H9 (cell line): Measurements from ENCODE around the gene MGAT5. TPM values are rescaled to one million over a fixed set of nuclear protein-coding genes. Genes with fewer than 3 reads are reported as not detected.

ENCODE experiments used
- DNase-seq: peaks from one replicate; pipeline ENCODE4 v3.0.0-alpha.2; 2017
- H2AFZ ChIP-seq: one replicate; pipeline ENCODE4 v1.6.1; 2013; ENCODE audit warnings: mild to moderate bottlenecking, low read length, control low read depth, moderate library complexity
- H2AK5ac ChIP-seq: 2 replicates; pipeline ENCODE4 v1.6.1; 2013; ENCODE audit warnings: low read length, control low read depth, mixed read lengths; ENCODE audit not compliant: insufficient read length
- H2BK120ac ChIP-seq: one replicate; pipeline ENCODE4 v1.6.1; 2013; ENCODE audit warnings: low read depth, mild to moderate bottlenecking, low read length, control low read depth, inconsistent platforms; ENCODE audit not compliant: poor library complexity, severe bottlenecking
- H2BK12ac ChIP-seq: 2 replicates; pipeline ENCODE4 v1.6.1; 2013; ENCODE audit warnings: low read length, control low read depth, mixed read lengths, low read depth; ENCODE audit not compliant: insufficient read length
- H2BK15ac ChIP-seq: 2 replicates; pipeline ENCODE4 v1.6.1; 2013; ENCODE audit warnings: low read depth, low read length, control low read depth
- H2BK20ac ChIP-seq: one replicate; pipeline ENCODE4 v1.6.1; 2013; ENCODE audit warnings: low read depth, mild to moderate bottlenecking, low read length, control low read depth, inconsistent platforms; ENCODE audit not compliant: poor library complexity, severe bottlenecking
- H2BK5ac ChIP-seq: 2 replicates; pipeline ENCODE4 v1.6.1; 2013; ENCODE audit warnings: low read length, control low read depth, mixed read lengths; ENCODE audit not compliant: insufficient read length
- H3K14ac ChIP-seq: 2 replicates; pipeline ENCODE4 v1.6.1; 2013; ENCODE audit warnings: low read length, control low read depth; ENCODE audit not compliant: insufficient read depth
- H3K18ac ChIP-seq: 2 replicates; pipeline ENCODE4 v1.6.1; 2013; ENCODE audit warnings: low read depth, mild to moderate bottlenecking, mixed read lengths, low read length, control low read depth; ENCODE audit not compliant: insufficient read length
- H3K23ac ChIP-seq: 2 replicates; pipeline ENCODE4 v1.6.1; 2013; ENCODE audit warnings: low read length, control low read depth, mixed read lengths, low read depth; ENCODE audit not compliant: insufficient read length
- H3K23me2 ChIP-seq: 2 replicates; pipeline ENCODE4 v1.6.1; 2013; ENCODE audit warnings: low read depth, mild to moderate bottlenecking, mixed read lengths, low read length, control low read depth; ENCODE audit not compliant: insufficient read length, poor library complexity, severe bottlenecking
- H3K27ac ChIP-seq: 2 replicates; pipeline ENCODE4 v1.5.1; 2013; ENCODE audit warnings: low read length, control low read depth, mixed read lengths, low read depth; ENCODE audit not compliant: insufficient read length
- H3K27me3 ChIP-seq: 2 replicates; pipeline ENCODE4 v1.6.1; 2013; ENCODE audit warnings: low read length, control low read depth, inconsistent platforms; ENCODE audit not compliant: insufficient read depth
- H3K4ac ChIP-seq: 2 replicates; pipeline ENCODE4 v1.6.1; 2013; ENCODE audit warnings: low read depth, mild to moderate bottlenecking, control low read depth, inconsistent platforms, low read length, moderate library complexity
- H3K4me1 ChIP-seq: 2 replicates; pipeline ENCODE4 v1.6.1; 2013; ENCODE audit warnings: low read length, control low read depth, inconsistent platforms; ENCODE audit not compliant: insufficient read depth
- H3K4me2 ChIP-seq: 2 replicates; pipeline ENCODE4 v1.6.1; 2013; ENCODE audit warnings: low read length, control low read depth, mixed read lengths; ENCODE audit not compliant: insufficient read length, insufficient read depth
- H3K56ac ChIP-seq: 2 replicates; pipeline ENCODE4 v1.6.1; 2013; ENCODE audit warnings: low read depth, mild to moderate bottlenecking, mixed read lengths, low read length, control low read depth; ENCODE audit not compliant: insufficient read length
- H3K79me1 ChIP-seq: 2 replicates; pipeline ENCODE4 v1.6.1; 2013; ENCODE audit warnings: low read depth, mild to moderate bottlenecking, moderate library complexity, low read length, control low read depth, inconsistent platforms; ENCODE audit not compliant: insufficient read depth, poor library complexity, severe bottlenecking
- H3K79me2 ChIP-seq: 2 replicates; pipeline ENCODE4 v1.6.1; 2013; ENCODE audit warnings: low read length, control low read depth, inconsistent platforms; ENCODE audit not compliant: insufficient read depth
- H3K9ac ChIP-seq: 2 replicates; pipeline ENCODE4 v1.6.1; 2013; ENCODE audit warnings: low read length, control low read depth, mixed read lengths; ENCODE audit not compliant: insufficient read length; ENCODE audit errors: extremely low read depth
- H3K9me3 ChIP-seq: one replicate; pipeline ENCODE4 v1.6.1; 2013; ENCODE audit warnings: low read depth, low read length, inconsistent platforms; ENCODE audit not compliant: control insufficient read depth
- H3T11ph ChIP-seq: one replicate; pipeline ENCODE4 v1.6.1; 2013; ENCODE audit warnings: mild to moderate bottlenecking, low read length, control low read depth, inconsistent platforms
- H4K20me1 ChIP-seq: one replicate; pipeline ENCODE4 v1.6.1; 2013; ENCODE audit not compliant: control insufficient read depth, insufficient read length, insufficient read depth
- H4K5ac ChIP-seq: 2 replicates; pipeline ENCODE4 v1.6.1; 2013; ENCODE audit warnings: low read depth, mild to moderate bottlenecking, mixed read lengths, low read length, control low read depth; ENCODE audit not compliant: insufficient read length
- H4K8ac ChIP-seq: replicated peaks from 2 replicates; pipeline ENCODE4 v1.6.1; 2013; ENCODE audit warnings: low read length, control low read depth, mixed read lengths, low read depth; ENCODE audit not compliant: insufficient read length
- H4K91ac ChIP-seq: 2 replicates; pipeline ENCODE4 v1.6.1; 2013; ENCODE audit warnings: low read depth, mild to moderate bottlenecking, moderate library complexity, mixed read lengths, low read length, control low read depth; ENCODE audit not compliant: insufficient read length
- H3K27ac Mint-ChIP-seq, 3 experiments: 2 replicates in 2 of 3; 3 replicates in 1 of 3; pipeline ENCODE4 v1.8.0; 2020 to 2021; ENCODE audit warnings: mixed read lengths in 3 of 3, mild to moderate bottlenecking in 1 of 3, moderate library complexity in 1 of 3
- H3K27me3 Mint-ChIP-seq: 2 replicates; pipeline ENCODE4 v1.8.0; 2021; ENCODE audit warnings: low read depth, mild to moderate bottlenecking, moderate library complexity, mixed read lengths
- H3K36me3 Mint-ChIP-seq, 3 experiments: 2 replicates in 2 of 3; 3 replicates in 1 of 3; pipeline ENCODE4 v1.8.0; 2020 to 2021; ENCODE audit warnings: low read depth in 3 of 3, mixed read lengths in 3 of 3; ENCODE audit not compliant: insufficient read depth in 1 of 3
- H3K4me1 Mint-ChIP-seq, 2 experiments: 2 replicates each; pipeline ENCODE4 v1.8.0; 2020; ENCODE audit warnings: mixed read lengths in 2 of 2
- H3K4me3 Mint-ChIP-seq, 2 experiments: 2 replicates in 1 of 2; 3 replicates in 1 of 2; pipeline ENCODE4 v1.8.0; 2020 to 2021; ENCODE audit warnings: mild to moderate bottlenecking in 2 of 2, mixed read lengths in 2 of 2, moderate library complexity in 1 of 2
- H3K9me3 Mint-ChIP-seq, 2 experiments: 2 replicates in 1 of 2; 3 replicates in 1 of 2; pipeline ENCODE4 v1.8.0; 2020; ENCODE audit warnings: mild to moderate bottlenecking in 2 of 2, mixed read lengths in 2 of 2, moderate library complexity in 1 of 2
- WGBS: extraction: QIAGEN DNeasy Blood & Tissue Kit; methylation state at CpG from one replicate; pipeline ENCODE4 v1.1.7; 2013; ENCODE audit warnings: missing lambda C conversion rate, low lambda C conversion rate, mixed read lengths; ENCODE audit not compliant: insufficient read length; ENCODE audit errors: extremely low coverage; 5-methylcytosine and 5-hydroxymethylcytosine counted together
- total RNA-seq: library from RNA; stranded (reverse); gene quantifications from 2 replicates; pipeline ENCODE4 v1.2.1, GENCODE V29; 2021
- TF ChIP-seq, protein P1 (sequence below): fragments of 200-600 bp; sonication (generic); conservative IDR thresholded peaks from 3 replicates; pipeline ENCODE4 v1.8.0; 2021; ENCODE audit warnings: antibody characterized with exemption, mild to moderate bottlenecking

MGAT5 gene
- total RNA-seq, 1 experiment from 2014 or later = 25.7 TPM

DNA sequence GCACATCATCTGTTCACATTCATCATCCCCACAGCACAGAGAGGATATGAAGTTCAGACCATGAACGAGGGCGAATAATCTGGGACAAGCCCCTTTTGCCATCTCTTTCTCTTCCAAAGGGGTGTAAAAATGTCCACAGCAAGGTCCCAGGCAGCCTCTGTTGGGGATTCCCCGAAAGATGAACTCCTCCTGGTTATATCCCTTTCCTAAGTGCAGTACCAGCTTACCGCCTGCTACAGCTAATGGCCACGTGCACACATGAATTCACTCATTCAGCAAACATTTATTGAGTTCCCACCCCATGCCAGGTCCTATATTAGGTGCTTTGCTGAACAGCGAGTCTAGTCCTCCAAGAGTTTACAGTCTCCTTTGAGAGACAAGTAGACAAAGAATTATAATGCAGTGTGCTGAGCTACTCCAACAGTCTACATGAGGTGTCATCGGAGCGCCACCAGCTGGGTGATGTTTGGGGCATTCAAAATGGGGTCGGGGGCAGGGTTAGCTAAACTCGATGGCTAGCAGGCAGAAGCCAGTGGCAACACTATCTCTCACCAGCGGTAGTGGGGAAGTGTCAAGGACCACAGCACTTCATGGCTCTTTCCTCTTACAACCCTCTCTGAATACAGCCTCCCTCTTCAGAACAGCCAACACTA lies 236.0 kb downstream of the MGAT5 start:
- no peaks in the 10 kb centered on the region for H3K23me2 ChIP-seq
- H2AK5ac ChIP-seq = no peak overlapping the region
- H3K27me3 ChIP-seq = no peaks in the 10 kb centered on the region
- H3K79me2 ChIP-seq = no peaks in the 10 kb centered on the region
- H3K9me3 ChIP-seq = no peaks in the 10 kb centered on the region
- H4K20me1 ChIP-seq = no peaks in the 10 kb centered on the region
- no peaks in the 10 kb centered on the region for H3K79me1 ChIP-seq
- H3K27me3 Mint-ChIP-seq = no peaks in the 10 kb centered on the region
- H3K4me3 Mint-ChIP-seq = no peak overlapping the region
- H3K4me1 Mint-ChIP-seq = peaks cover 0 to 6% of the 10 kb centered on the region in 2 experiments; a peak in 3 of 4 replicates
- H3K9ac ChIP-seq = no peak overlapping the region
- no peak overlapping the region for H4K5ac ChIP-seq
- no peak overlapping the region for H2AFZ ChIP-seq
- H4K8ac ChIP-seq = no peak overlapping the region
- H3K27ac Mint-ChIP-seq = peak overlapping the region in 1 of 3 experiments; percentile 10; a peak in 1 of 7 replicates
- no peak overlapping the region for H3T11ph ChIP-seq
- H3K4me2 ChIP-seq = no peak overlapping the region
- TF ChIP-seq, protein P1, sequence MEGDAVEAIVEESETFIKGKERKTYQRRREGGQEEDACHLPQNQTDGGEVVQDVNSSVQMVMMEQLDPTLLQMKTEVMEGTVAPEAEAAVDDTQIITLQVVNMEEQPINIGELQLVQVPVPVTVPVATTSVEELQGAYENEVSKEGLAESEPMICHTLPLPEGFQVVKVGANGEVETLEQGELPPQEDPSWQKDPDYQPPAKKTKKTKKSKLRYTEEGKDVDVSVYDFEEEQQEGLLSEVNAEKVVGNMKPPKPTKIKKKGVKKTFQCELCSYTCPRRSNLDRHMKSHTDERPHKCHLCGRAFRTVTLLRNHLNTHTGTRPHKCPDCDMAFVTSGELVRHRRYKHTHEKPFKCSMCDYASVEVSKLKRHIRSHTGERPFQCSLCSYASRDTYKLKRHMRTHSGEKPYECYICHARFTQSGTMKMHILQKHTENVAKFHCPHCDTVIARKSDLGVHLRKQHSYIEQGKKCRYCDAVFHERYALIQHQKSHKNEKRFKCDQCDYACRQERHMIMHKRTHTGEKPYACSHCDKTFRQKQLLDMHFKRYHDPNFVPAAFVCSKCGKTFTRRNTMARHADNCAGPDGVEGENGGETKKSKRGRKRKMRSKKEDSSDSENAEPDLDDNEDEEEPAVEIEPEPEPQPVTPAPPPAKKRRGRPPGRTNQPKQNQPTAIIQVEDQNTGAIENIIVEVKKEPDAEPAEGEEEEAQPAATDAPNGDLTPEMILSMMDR = peak; percentile 21; the same call in 1 of the 3 replicates
- no peak overlapping the region for H3K4ac ChIP-seq
- H3K4me1 ChIP-seq = no peaks in the 10 kb centered on the region
- no peak overlapping the region for H3K56ac ChIP-seq
- no peaks in the 10 kb centered on the region for H3K9me3 Mint-ChIP-seq
- no CpG with 5 or more reads among the region's 11 CpGs for WGBS
- no peak overlapping the region for H3K14ac ChIP-seq
- no peak overlapping the region for H3K18ac ChIP-seq
- no peak overlapping the region for H2BK5ac ChIP-seq
- H4K91ac ChIP-seq = no peak overlapping the region
- H2BK12ac ChIP-seq = no peak overlapping the region
- no peak overlapping the region for H2BK120ac ChIP-seq
- DNase-seq = peak; percentile 44
- no peaks in the 10 kb centered on the region for H3K36me3 Mint-ChIP-seq
- no peak overlapping the region for H2BK15ac ChIP-seq
- no peak overlapping the region for H2BK20ac ChIP-seq
- H3K27ac ChIP-seq = no peak overlapping the region
- H3K23ac ChIP-seq = no peak overlapping the region
